A673 (cell line): ENCODE measurements around the gene SLC15A4.
"Not testable (repeated sequence)": the region's sequence is repeated elsewhere in the genome, so short reads cannot be mapped to it uniquely, and the experiment has no call there.

ENCODE experiments used
- CTCF ChIP-seq: fragments of 300-800, 200-600 bp; sonication (generic); conservative IDR thresholded peaks from 2 replicates; pipeline ENCODE4 v1.5.1; 2017; ENCODE audit warnings: low read depth, mild to moderate bottlenecking, antibody characterized with exemption, low read length, moderate library complexity, mixed read lengths
- EZH2 ChIP-seq: fragments of 200-600 bp; sonication (generic); IDR thresholded peaks from 2 replicates; pipeline ENCODE4 v1.6.1; 2017; ENCODE audit warnings: borderline replicate concordance, low read depth, mild to moderate bottlenecking, mixed read lengths, antibody characterized with exemption, low read length; ENCODE audit not compliant: poor library complexity, severe bottlenecking

- TF ChIP-seq CTCF, EZH2: not testable (repeated sequence)
These were observed 27.7 kb upstream of the SLC15A4 start for GRCh38 chr12:128851429-128851828.
